ENCODE results near the gene DENND1B. TPM values are rescaled to one million over a fixed set of nuclear protein-coding genes. Genes with fewer than 3 reads are reported as not detected.

Gene DENND1B
- total and polyA plus RNA-seq, 2 experiments from 2014 or later: 9.2 to 21.3 TPM

DNA sequence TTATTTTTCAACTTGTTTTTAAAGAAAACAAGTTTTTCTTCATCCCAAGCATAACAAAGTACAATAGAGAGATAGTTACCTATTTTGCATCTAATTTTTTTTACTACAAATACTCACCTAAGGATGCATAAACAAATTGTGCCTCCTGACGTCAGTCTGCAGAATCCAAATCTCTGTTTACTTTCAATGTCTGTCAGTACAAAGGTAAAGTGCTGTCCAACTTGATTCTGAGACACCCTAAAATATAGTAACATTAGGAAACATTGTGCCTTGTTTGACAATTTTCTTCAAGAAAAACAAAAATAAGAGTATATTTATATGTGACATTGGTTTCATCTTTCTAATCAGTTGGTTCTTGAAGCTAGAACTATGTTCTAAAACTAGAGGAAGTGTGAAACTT is 103.4 kb downstream of the DENND1B start:
- WGBS, 2 experiments (ENCODE audit: low coverage in 1 of 2, low lambda C conversion rate in 2 of 2, missing lambda C conversion rate in 2 of 2): 84 to 87% methylated on average over 1 of the region's 1 CpG
- no peak for DNase-seq

GRCh38 chr1:197671140-197671539 is 104.1 kb downstream of the DENND1B start:
- in situ Hi-C loops (cut with MboI): no loop called here
- Histone ChIP-seq H3K79me2 (ENCODE audit: insufficient read depth) (peaks cover 5% of the 10 kb centered on the region; the same call in 1 of the 2 replicates), H3K9me2 (ENCODE audit: insufficient read depth) (no peaks in the 10 kb centered on the region), H3K27me3 (replicated peaks; ENCODE audit: insufficient read depth) (no peaks in the 10 kb centered on the region), H3K4me3 (no peak overlapping the region), H3F3A (ENCODE audit: insufficient read depth) (no peaks in the 10 kb centered on the region), H3K4me1 (ENCODE audit: insufficient read depth) (peaks cover 19% of the 10 kb centered on the region), H4K20me1 (ENCODE audit: insufficient read depth) (no peaks in the 10 kb centered on the region), H3K9me3 (ENCODE audit: low read depth) (no peaks in the 10 kb centered on the region), H3K27ac (no peak overlapping the region), H3K9ac (no peak overlapping the region), H2AFZ (no peak overlapping the region), H3K36me3 (ENCODE audit: low read depth) (no peaks in the 10 kb centered on the region), H3K4me2 (ENCODE audit: unreplicated experiment) (no peak overlapping the region)
- WGBS, 2 experiments (ENCODE audit: low coverage in 1 of 2, low lambda C conversion rate in 2 of 2, missing lambda C conversion rate in 2 of 2): 96% methylated on average over 1 of the region's 1 CpG
- TF ChIP-seq EZH2 (IDR thresholded peaks at IDR 0.05; ENCODE audit: insufficient read depth, poor library complexity, severe bottlenecking) (no peak), EZH2phosphoT487 (IDR thresholded peaks at IDR 0.05; ENCODE audit: insufficient read depth, low read depth) (no peak)
- DNase-seq: peak; percentile 39

More for the DNA sequence above, 103.4 kb downstream of the DENND1B start:
- in situ Hi-C loops (cut with MboI): no loop called here
- Histone ChIP-seq H3K9ac (no peak overlapping the region), H3F3A (ENCODE audit: insufficient read depth) (no peaks in the 10 kb centered on the region), H3K9me2 (ENCODE audit: insufficient read depth) (no peaks in the 10 kb centered on the region), H3K4me1 (ENCODE audit: insufficient read depth) (peaks cover 19% of the 10 kb centered on the region), H3K27me3 (replicated peaks; ENCODE audit: insufficient read depth) (no peaks in the 10 kb centered on the region), H2AFZ (no peak overlapping the region), H3K27ac (no peak overlapping the region), H4K20me1 (ENCODE audit: insufficient read depth) (no peaks in the 10 kb centered on the region), H3K9me3 (ENCODE audit: low read depth) (no peaks in the 10 kb centered on the region), H3K36me3 (ENCODE audit: low read depth) (no peaks in the 10 kb centered on the region), H3K4me2 (ENCODE audit: unreplicated experiment) (no peak overlapping the region), H3K4me3 (no peak overlapping the region), H3K79me2 (ENCODE audit: insufficient read depth) (peaks cover 5% of the 10 kb centered on the region; the same call in 1 of the 2 replicates)
- no peak for TF ChIP-seq EZH2phosphoT487 (IDR thresholded peaks at IDR 0.05; ENCODE audit: insufficient read depth, low read depth)
- no peak for TF ChIP-seq EZH2 (IDR thresholded peaks at IDR 0.05; ENCODE audit: insufficient read depth, poor library complexity, severe bottlenecking)

- no peak for DNase-seq
- no peaks in the 10 kb centered on the region for H3K9me3 ChIP-seq (ENCODE audit: low read depth)
- no peak overlapping the region for H3K9ac ChIP-seq
- H3F3A ChIP-seq (ENCODE audit: insufficient read depth): no peaks in the 10 kb centered on the region
- H4K20me1 ChIP-seq (ENCODE audit: insufficient read depth): no peaks in the 10 kb centered on the region
- in situ Hi-C loops (cut with MboI): no loop called here
- H3K4me2 ChIP-seq (ENCODE audit: unreplicated experiment): no peak overlapping the region
- no peak overlapping the region for H3K27ac ChIP-seq
- no peak overlapping the region for H2AFZ ChIP-seq
- peaks cover 9% of the 10 kb centered on the region for H3K4me1 ChIP-seq (ENCODE audit: insufficient read depth)
- no peaks in the 10 kb centered on the region for H3K27me3 ChIP-seq (replicated peaks; ENCODE audit: insufficient read depth)
- H3K9me2 ChIP-seq (ENCODE audit: insufficient read depth): no peaks in the 10 kb centered on the region
- H3K79me2 ChIP-seq (ENCODE audit: insufficient read depth): no peaks in the 10 kb centered on the region
- TF ChIP-seq EZH2phosphoT487 (IDR thresholded peaks at IDR 0.05; ENCODE audit: insufficient read depth, low read depth) (no peak), EZH2 (IDR thresholded peaks at IDR 0.05; ENCODE audit: insufficient read depth, poor library complexity, severe bottlenecking) (no peak)
- H3K36me3 ChIP-seq (ENCODE audit: low read depth): no peaks in the 10 kb centered on the region
- 95 to 98% methylated on average over 11 of the region's 11 CpGs for WGBS, 2 experiments (ENCODE audit: low coverage in 1 of 2, low lambda C conversion rate in 2 of 2, missing lambda C conversion rate in 2 of 2)
- H3K4me3 ChIP-seq: no peak overlapping the region
These were observed 108.5 kb downstream of the DENND1B start for GRCh38 chr1:197666769-197667285.

- 91 to 100% methylated on average over 1 of the region's 1 CpG for WGBS, 2 experiments (ENCODE audit: low coverage in 1 of 2, low lambda C conversion rate in 2 of 2, missing lambda C conversion rate in 2 of 2)
- in situ Hi-C loops (cut with MboI): no loop called here
- no peak overlapping the region for H3K4me2 ChIP-seq (ENCODE audit: unreplicated experiment)
- H3K4me3 ChIP-seq: no peak overlapping the region
- no peaks in the 10 kb centered on the region for H3F3A ChIP-seq (ENCODE audit: insufficient read depth)
- no peak overlapping the region for H2AFZ ChIP-seq
- H3K9ac ChIP-seq: no peak overlapping the region
- TF ChIP-seq EZH2phosphoT487 (IDR thresholded peaks at IDR 0.05; ENCODE audit: insufficient read depth, low read depth) (no peak), EZH2 (IDR thresholded peaks at IDR 0.05; ENCODE audit: insufficient read depth, poor library complexity, severe bottlenecking) (no peak)
- H3K27ac ChIP-seq: no peak overlapping the region
- no peaks in the 10 kb centered on the region for H3K9me3 ChIP-seq (ENCODE audit: low read depth)
- no peaks in the 10 kb centered on the region for H3K36me3 ChIP-seq (ENCODE audit: low read depth)
- no peaks in the 10 kb centered on the region for H3K79me2 ChIP-seq (ENCODE audit: insufficient read depth)
- no peaks in the 10 kb centered on the region for H4K20me1 ChIP-seq (ENCODE audit: insufficient read depth)
- no peaks in the 10 kb centered on the region for H3K9me2 ChIP-seq (ENCODE audit: insufficient read depth)
- no peaks in the 10 kb centered on the region for H3K27me3 ChIP-seq (replicated peaks; ENCODE audit: insufficient read depth)
- DNase-seq: no peak
- no peaks in the 10 kb centered on the region for H3K4me1 ChIP-seq (ENCODE audit: insufficient read depth)
These were observed 110.9 kb downstream of the DENND1B start for GRCh38 chr1:197664391-197664790.
